HUDEP-2 (cell line): ENCODE data around the gene C6orf89.
"Not testable (repeated sequence)": the region's sequence is repeated elsewhere in the genome, so short reads cannot be mapped to it uniquely, and the experiment has no call there.

Source experiments
- DNase-seq, 76 experiments: peaks; one replicate each; lab custom pipeline; 2025; ENCODE audit not compliant: unreplicated experiment in 76 of 76; lab: John Stamatoyannopoulos, UW

The C6orf89 gene

DNA sequence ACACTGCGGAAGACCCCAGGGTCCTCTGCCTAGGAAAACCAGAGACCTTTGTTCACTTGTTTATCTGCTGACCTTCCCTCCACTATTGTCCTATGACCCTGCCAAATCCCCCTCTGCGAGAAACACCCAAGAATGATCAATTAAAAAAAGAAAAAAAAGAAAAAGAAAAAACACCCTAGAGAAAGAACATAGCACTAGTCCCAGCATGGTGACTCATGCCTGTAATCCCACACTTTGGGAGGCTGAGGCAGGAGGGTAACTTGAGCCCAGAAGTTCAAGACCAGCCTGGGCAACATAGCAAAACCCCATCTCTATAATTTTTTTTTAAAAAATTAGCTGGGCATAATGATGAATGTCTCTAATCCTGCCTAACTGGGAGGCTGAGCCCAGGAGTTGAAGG lies 56.6 kb downstream of the C6orf89 start:
- DNase-seq, result not testable (repeated sequence)

DNA sequence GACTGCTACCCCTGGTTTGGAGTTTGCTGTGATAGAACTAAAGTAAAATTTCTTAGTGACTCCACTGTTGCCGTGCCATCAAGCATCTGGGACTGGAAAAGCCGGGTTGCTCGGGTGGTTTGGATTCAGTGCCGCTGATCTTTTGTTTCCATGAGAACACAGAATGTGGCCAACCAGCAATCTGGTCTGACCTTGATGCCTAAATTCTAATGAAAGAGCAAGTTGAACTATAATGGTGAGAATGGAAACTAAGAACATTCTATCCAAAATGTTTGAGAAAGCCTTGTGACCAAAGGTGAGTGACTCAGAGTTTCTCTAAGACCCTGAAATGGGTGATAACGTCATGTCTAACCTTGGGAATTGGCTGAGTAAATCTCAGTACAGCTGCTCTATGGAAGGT lies 58.9 kb downstream of the C6orf89 start:
- no peak for DNase-seq

DNA sequence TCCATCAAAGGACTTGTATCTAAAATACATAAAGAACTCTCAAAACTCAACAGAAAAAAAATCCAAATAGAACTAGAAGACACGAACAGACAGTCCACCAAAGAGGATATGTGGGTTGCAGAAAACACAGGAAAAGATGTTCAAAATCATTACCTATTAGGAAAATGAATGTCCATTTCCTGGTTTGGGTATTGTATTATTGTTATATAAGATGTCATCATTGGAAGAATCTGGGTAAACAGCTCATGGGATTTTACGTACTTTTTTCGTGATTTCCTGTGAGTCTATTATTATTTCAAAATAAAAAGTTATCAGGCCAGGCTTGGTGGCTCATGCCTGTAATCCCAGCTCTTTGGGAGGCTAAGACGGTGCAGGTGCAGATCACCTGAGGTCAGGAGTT lies 59.5 kb downstream of the C6orf89 start:
- DNase-seq, result no peak

DNA sequence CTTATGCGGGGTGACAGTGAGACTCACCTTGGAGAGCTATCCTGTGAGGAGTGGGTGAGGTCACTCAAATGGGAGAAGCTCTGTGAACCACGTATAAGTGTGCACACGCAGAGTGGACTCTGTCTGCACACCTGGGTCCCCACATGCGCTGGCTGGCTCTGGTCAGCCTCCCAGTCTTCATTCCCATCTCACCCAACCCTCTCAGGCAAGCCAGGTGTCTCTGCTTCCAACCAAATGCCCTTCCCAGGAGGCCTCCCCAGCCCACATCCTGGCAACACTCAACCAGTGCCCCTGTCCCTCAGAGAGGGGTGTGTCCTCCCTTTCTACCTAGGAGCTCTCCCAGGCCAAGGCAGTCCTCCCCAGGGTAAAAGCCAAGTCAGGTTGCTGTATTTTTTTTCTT lies 60.8 kb downstream of the C6orf89 start:
- DNase-seq, result no peak

DNA sequence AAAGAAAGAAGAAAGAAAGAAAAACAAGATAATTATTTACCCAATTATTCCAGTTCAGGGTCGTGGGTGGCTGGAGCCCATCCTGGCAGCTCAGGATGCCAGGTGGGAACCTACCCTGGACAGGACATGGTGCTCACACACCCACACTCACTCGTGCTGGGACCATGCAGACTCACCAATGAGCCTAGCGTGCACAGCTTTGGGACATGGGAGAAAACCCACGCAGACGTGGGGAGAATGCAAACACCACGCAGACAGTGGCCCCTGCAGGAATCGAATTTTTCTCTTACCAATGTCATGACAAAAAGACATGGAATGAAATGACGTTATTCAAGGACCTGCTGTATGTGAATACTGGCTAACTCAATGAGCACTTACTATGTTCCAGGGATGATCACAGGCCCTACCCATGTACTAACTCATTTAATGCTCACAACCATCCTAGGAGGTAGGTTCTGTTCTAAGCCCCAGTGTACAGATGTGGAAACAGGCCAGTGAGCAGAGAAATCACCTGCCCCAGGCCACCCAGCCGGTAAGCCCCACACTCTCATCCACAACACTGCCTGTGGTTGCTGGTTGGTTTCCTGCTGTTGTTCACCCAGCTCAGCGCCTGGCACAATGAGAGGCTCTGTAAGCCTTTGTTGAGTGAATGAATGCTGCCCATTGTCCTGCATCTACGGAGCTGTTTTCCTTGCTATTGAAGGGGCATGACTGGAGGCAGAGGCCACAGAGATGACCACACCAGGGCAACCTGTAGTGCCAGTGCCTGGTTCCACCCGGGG lies 62.0 kb downstream of the C6orf89 start:
- DNase-seq, result no peak

DNA sequence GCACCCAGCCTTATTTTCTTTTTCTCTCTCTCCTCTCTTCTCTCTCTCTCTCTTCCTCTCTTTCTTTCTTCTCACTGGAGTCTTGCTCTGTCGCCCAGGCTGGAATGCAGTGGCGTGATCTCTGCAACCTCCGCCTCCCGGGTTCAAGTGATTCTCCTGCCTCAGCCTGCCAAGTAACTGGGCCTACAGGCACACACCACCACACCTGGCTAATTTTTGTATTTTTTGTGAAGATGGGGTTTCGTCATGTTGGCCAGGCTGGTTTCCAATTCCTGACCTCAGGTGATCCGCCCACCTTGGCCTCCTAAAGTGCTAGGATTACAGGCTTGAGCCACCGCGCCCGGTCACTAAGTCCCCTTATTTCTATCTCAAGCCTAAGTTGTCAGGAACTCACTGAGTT lies 63.3 kb downstream of the C6orf89 start:
- not testable (repeated sequence) for DNase-seq

DNA sequence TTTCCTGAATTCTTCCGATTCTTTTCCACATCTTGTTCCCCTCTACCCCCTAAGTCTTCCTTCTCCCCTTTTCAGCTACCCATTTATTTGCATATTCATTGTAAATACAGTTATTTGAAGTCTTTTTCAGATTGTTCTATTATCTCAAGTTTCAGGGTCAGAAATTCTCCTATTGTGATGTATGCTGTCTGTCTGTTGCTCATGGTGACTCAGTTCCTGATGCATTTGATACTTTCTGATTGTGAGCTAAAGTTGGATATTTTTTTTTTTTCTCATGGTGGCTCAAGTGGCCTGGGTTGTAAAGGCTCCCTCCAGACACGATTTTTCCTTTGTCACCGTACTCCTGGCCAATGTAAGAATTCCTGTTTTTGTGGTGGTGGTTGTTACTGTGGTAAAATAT lies 63.9 kb downstream of the C6orf89 start:
- DNase-seq, result no peak

DNA sequence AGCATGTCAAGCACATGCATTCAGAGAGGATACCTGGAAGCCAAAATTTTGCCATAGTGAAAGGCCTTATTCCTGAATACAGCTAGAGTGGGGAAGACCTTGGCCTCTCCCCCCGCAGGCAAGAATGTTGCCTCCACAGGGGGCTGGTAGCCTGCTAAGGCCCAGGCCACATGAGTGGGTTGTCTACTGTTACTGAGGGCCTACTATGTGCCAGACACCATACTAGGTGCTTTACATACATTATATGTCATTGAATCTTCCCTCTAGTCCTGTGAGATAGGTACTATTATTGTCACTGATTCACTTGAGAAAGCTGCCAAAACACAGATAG lies 68.1 kb downstream of the C6orf89 start:
- no peak for DNase-seq

DNA sequence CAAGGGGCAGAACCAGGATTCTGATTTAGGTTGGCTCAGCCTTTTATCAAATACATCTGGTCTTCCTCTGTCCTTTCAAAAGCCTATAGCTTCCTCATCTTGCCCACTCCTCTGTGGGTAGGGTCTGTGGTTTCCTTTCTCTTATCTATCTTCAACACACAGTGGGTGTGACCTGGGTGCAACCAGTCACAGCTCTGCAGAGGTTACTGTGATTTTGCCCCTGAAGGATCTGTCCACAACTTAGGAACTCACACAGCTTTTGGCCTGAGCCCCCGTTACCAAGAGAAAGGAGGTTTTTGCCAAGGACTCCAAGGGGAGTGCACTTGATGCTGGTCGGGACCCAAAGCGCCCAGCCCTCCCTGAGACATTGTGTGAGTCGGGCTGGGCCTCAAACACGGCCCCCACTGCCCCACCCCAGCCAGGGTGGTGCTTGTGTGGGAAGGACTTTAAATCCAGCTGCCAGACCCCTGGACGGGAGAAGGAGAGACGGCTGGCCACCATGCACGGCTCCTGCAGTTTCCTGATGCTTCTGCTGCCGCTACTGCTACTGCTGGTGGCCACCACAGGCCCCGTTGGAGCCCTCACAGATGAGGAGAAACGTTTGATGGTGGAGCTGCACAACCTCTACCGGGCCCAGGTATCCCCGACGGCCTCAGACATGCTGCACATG lies 68.6 kb downstream of the C6orf89 start, which contains the start of gene PI16:
PI16 (plus strand) TSS at position 477 of the 670 bp plus-strand sequence; CDS start at position 500, 23 bp downstream.
- DNase-seq, result peak in 64 of 76 experiments; percentile 24 to 94 (median 69)

DNA sequence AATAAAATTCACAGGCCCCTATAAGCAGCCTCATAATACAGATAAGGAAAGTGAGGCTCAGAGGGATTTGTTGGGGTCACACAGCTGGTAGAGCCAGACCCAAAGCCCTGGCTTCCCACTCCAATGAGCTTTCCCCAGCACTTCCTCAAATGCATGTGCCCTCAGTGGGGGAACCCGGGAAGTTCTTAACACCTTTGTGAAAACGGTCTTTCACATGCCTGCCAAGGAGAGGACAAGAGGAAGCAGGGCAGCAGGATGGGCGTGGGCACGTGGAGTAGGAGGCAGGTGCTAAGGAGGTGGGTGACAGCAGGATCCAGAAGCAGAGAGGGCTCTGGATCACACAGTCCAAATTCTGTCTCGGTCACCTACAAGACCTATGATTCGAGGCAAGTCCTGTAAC lies 69.4 kb downstream of the C6orf89 start:
- DNase-seq, result no peak

DNA sequence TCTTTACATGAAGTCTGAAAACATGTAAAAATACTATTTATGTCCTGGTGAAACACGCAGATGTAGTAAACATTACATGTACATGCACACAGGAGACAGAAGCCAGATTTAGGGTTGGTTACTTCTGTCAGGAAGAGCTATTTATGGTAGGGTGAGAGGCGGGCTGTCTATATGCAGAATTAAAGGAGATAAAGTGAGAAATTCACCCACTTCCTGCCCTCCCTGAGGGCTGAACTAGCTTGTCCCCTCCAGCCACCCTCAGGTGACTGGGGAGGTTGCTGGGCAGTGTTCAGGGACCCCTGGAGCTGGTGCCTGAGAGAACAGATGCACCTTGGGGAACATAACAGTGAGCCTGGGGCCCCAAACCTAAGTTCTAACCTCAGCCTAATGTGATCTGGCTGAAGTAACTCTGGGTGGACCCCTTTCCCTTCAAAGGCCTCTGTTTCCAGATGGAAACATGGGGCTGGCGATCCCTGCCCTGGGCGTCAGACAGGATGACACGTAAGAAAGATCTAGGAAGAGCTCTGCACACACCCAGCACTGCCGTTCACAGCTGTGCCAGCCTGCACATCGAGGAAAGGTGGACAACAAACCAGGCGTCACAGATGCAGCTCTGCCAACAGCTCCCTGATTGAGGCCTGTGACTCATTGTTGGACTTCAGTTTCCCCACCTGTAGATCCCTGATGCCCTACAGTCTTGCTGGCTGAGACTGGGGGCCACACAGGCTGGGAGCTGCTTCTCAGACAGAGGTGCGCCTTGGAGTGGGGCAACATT lies 70.1 kb downstream of the C6orf89 start:
- DNase-seq, result no peak

DNA sequence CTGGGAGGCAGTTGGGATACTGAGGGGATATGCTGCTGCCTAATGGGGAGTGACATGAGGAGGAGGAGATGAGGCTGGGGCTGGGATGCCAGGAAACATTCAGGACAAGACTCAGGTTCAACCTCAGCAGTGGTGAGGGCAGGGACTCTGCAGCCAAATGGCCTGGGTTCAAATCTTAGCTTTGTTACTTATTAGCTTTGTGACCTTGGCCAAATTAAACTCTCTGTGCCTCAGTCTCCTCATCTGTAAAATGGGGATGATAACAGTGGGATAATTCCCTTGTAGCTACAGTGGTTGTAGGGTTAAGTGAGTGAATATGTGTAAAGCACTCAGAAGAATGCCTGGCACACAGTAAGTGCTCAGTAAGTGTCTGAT lies 70.7 kb downstream of the C6orf89 start:
- DNase-seq, result no peak

DNA sequence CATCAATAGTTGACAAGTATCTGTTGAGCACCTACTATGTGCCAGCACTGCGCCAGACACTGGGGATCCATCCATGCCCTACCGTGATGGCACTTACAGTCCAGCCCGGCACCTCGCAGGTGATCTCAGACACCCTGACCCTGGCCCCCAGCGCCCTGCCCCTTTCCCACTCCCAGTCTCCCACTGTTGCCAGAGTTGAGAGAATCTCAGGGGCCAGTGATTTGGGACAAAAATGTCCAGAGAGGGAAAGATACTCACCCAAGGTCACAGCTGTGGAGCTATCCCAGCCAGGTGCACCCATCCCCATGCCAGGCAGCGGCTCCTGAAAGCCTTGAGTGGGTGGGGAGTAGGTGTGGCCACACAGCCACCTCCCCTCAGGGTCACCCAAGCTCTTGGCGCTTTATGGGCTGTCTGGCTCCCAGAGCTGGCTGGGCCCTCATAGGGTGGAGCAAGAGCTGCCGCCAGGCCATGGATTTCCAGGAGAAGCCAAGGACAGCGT lies 72.1 kb downstream of the C6orf89 start:
- no peak for DNase-seq

DNA sequence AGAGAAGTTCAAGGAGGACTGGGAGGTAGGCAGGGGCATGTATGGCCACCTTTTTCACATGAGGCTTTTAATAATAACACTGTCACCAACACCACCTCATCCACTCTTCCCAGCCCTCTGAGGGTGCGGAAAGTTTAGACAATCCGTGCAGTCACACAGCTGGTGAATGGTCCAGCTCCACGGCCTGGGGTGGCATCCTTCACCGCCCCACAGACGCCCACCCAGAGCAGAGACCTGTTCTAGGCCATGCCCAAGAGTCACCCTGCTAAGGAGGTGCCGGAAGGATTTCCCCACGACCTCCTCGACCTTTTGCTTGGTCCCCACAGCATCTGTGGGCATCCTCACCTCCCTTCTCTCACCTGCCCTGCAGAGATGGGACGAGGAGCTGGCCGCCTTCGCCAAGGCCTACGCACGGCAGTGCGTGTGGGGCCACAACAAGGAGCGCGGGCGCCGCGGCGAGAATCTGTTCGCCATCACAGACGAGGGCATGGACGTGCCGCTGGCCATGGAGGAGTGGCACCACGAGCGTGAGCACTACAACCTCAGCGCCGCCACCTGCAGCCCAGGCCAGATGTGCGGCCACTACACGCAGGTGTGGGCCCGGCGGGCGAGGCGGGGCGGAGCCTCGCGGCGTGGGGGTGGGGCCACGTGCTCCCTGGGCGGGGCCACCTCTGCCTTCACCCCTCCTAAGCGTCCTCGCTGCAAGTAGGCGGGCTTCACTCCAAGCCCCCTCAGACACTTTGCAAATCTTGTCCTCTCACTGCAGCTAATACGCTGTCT lies 73.2 kb downstream of the C6orf89 start:
- no peak for DNase-seq

DNA sequence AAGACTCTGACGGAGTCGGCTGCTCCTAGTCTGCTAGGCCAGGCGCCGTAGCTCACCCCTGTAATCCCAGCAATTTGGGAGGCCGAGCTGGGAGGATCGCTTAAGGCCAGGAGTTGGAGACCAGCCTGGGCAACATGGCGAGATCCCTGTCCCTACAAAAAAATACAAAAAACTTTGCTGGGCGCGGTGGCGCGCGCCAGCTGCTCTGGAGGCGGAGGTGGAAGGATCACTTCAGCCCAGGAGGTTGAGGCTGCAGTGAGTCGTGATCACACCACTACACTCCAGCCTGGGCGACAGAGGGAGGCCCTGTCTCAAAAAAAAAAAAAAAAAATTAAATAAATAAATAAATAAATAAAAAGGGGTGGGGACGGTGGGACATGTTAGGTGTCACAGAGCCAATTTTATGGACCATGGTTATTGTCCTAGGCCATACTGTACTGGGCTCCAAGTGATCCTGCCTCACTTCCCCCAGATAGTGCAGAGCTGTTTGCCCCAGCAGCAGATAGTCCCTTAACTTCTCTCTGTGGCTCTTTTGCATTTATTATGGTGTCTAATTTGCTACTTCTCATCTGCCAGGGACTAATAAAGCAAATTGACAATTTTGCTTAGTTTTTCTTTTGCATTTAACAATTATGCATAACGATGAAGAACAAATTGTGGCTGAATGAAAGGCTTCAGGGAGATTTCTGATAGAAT lies 74.0 kb downstream of the C6orf89 start:
- DNase-seq, result peak in 2 of 76 experiments; percentile 20 to 54

DNA sequence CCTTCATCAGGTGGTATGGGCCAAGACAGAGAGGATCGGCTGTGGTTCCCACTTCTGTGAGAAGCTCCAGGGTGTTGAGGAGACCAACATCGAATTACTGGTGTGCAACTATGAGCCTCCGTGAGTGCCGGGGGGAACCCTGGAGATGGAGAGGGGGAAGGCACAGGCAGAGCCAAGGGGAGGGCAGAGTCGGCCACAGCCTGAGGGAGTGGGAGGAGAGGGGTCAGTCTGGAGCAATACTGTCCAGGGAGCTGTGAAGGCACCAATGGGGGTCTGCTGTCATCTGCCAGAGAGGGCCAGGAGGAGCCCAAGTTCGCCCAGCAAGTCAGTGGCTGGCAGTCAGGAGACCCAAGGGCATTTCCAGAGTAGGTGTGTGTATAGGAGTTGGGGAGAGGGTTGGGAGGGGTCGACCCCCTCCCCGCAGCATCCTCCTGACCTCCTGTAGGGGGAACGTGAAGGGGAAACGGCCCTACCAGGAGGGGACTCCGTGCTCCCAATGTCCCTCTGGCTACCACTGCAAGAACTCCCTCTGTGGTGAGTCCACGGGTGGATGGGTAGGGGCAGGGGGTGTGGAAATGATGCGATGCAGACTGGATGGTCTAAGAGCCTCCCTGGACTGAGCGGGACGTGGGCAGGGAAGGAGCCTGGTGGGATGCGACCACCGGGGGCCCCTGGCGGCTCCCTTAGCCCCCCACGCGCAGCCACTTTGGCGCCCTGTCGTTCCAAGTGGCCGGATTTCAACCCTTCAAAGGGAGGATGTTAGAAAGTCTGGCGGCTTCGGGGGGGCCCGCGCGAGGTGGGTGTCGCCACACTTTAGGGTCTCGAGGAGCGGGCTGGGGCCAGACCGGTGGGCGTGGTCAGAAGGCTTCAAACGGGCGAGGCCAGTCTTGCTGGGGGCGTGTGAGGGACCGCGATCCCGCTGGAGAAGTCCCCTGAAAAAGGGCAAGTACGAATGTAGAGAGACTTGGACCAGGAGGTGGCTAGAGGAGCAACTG lies 76.0 kb downstream of the C6orf89 start:
- DNase-seq, result no peak

DNA sequence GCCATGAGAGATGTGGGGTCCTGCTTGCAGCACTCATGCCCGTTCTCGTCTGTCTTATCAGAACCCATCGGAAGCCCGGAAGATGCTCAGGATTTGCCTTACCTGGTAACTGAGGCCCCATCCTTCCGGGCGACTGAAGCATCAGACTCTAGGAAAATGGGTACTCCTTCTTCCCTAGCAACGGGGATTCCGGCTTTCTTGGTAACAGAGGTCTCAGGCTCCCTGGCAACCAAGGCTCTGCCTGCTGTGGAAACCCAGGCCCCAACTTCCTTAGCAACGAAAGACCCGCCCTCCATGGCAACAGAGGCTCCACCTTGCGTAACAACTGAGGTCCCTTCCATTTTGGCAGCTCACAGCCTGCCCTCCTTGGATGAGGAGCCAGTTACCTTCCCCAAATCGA lies 77.1 kb downstream of the C6orf89 start:
- peak in 36 of 76 experiments; percentile 17 to 63 (median 36) for DNase-seq

DNA sequence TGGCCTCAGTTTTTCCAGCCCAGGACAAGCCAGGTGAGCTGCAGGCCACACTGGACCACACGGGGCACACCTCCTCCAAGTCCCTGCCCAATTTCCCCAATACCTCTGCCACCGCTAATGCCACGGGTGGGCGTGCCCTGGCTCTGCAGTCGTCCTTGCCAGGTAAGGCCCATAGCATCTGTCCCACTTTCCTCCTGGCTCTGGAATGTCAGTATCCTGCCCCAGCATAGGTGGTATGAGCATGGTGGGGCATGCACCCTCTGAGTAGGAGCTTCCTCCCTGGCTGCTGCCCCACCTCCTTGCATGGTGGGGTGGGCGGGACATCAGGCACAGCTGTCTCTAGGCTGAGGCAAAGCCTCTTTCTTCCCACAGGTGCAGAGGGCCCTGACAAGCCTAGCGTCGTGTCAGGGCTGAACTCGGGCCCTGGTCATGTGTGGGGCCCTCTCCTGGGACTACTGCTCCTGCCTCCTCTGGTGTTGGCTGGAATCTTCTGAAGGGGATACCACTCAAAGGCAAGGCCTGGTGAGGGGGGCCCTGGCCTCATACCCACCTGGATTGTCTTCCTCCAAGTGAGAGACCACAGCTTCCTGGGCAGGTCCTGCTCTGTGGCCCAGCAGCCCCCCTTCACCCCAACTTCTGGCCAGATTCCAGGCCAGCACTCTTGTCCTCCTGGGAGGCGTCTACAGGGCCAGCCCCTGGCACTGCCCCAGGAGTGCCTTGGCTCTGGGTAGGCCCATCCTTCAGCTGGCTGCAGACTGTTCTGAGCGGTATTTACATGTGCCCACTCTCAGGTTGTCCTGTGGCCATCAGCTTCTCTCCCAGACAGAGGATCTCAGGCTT lies 77.9 kb downstream of the C6orf89 start:
- DNase-seq, result peak in 61 of 76 experiments; percentile 10 to 74 (median 44)
